CD8-positive, alpha-beta memory T cell (primary cell): ENCODE measurements around the gene PRICKLE3. TPM values are rescaled to one million over a fixed set of nuclear protein-coding genes. Genes with fewer than 3 reads are reported as not detected.
"Not testable (repeated sequence)": the region's sequence is repeated elsewhere in the genome, so short reads cannot be mapped to it uniquely, and the experiment has no call there.

Source experiments
- CTCF ChIA-PET: fragments of 350-600 bp; sonication (Branson Sonifier 250); formaldehyde crosslinking; loops from one replicate; lab custom pipeline; 2021; ENCODE audit warnings: antibody characterized with exemption; lab: Charles Lee
- POLR2A ChIA-PET: fragments of 350-600 bp; sonication (Branson Sonifier 250); formaldehyde crosslinking; loops from one replicate; lab custom pipeline; 2021; ENCODE audit warnings: antibody characterized with exemption; lab: Charles Lee
- DNase-seq, 5 donors: peaks; one replicate each; pipeline versions ENCODE4 v3.0.0 to v3.0.0-alpha.2; 2020 to 2022; ENCODE audit warnings: mixed read lengths in 1 of 5
- H3K27ac ChIP-seq: one replicate; pipeline ENCODE4 v1.7.0; 2013; ENCODE audit warnings: low read depth, mild to moderate bottlenecking, low read length, moderate library complexity
- H3K27me3 ChIP-seq: 2 replicates; pipeline ENCODE4 v1.7.0; 2013; ENCODE audit warnings: low read length, mild to moderate bottlenecking; ENCODE audit not compliant: insufficient read depth, poor library complexity, severe bottlenecking
- H3K36me3 ChIP-seq: 2 replicates; pipeline ENCODE4 v1.7.0; 2013; ENCODE audit warnings: mild to moderate bottlenecking, low read length, moderate library complexity; ENCODE audit not compliant: insufficient read depth
- H3K4me1 ChIP-seq: 2 replicates; pipeline ENCODE4 v1.7.0; 2013; ENCODE audit warnings: mild to moderate bottlenecking, low read length, moderate library complexity; ENCODE audit not compliant: insufficient read depth
- H3K4me3 ChIP-seq: 2 replicates; pipeline ENCODE4 v1.7.0; 2013; ENCODE audit warnings: mild to moderate bottlenecking, low read length
- H3K9me3 ChIP-seq: 2 replicates; pipeline ENCODE4 v1.7.0; 2013; ENCODE audit warnings: mild to moderate bottlenecking, low read length
- H3K27ac Mint-ChIP-seq, 8 donors: one replicate each; pipeline ENCODE4 v1.8.0; 2020 to 2021; ENCODE audit warnings: mixed read lengths in 8 of 8, mild to moderate bottlenecking in 6 of 8, inconsistent platforms in 3 of 8, moderate library complexity in 3 of 8
- H3K27me3 Mint-ChIP-seq, 2 donors: one replicate each; pipeline ENCODE4 v1.8.0; 2020 to 2021; ENCODE audit warnings: mixed read lengths in 2 of 2, mild to moderate bottlenecking in 1 of 2, moderate library complexity in 1 of 2
- H3K36me3 Mint-ChIP-seq, 3 donors: one replicate each; pipeline ENCODE4 v1.8.0; 2020 to 2021; ENCODE audit warnings: mixed read lengths in 3 of 3, inconsistent platforms in 1 of 3, mild to moderate bottlenecking in 1 of 3
- H3K4me1 Mint-ChIP-seq, 3 donors: one replicate each; pipeline ENCODE4 v1.8.0; 2020 to 2021; ENCODE audit warnings: mixed read lengths in 3 of 3, inconsistent platforms in 1 of 3, mild to moderate bottlenecking in 1 of 3
- H3K4me3 Mint-ChIP-seq, 7 donors: one replicate each; pipeline ENCODE4 v1.8.0; 2020 to 2021; ENCODE audit warnings: mixed read lengths in 7 of 7, mild to moderate bottlenecking in 6 of 7, moderate library complexity in 4 of 7, inconsistent platforms in 2 of 7
- H3K9me3 Mint-ChIP-seq, 5 donors: one replicate each; pipeline ENCODE4 v1.8.0; 2020 to 2022; ENCODE audit warnings: mixed read lengths in 5 of 5, mild to moderate bottlenecking in 3 of 5, moderate library complexity in 2 of 5, inconsistent platforms in 1 of 5
- polyA plus RNA-seq: library from polyadenylated mRNA; unstranded; fragments of 300-500 nt; fragmentation: Illumina TruSeq; gene quantifications from one replicate; pipeline ENCODE4 v1.2.3, GENCODE V29; 2021
- total RNA-seq, 2 experiments: library from RNA; stranded (reverse); gene quantifications; one replicate each; pipeline ENCODE4 v1.2.3, GENCODE V29; 2021

The PRICKLE3 gene
- total and polyA plus RNA-seq, 3 experiments from 2014 or later: 3.0 to 13.5 (median 13.3) TPM

GRCh38 chrX:49132275-49132674, 53.9 kb downstream of the PRICKLE3 start:
- H3K27me3 ChIP-seq, H3K27ac Mint-ChIP-seq, H3K9me3 ChIP-seq, H3K4me3 Mint-ChIP-seq, H3K36me3 ChIP-seq, H3K27me3 Mint-ChIP-seq, H3K4me3 ChIP-seq, H3K9me3 Mint-ChIP-seq, DNase-seq, POLR2A ChIA-PET, CTCF ChIA-PET, H3K4me1 Mint-ChIP-seq, H3K36me3 Mint-ChIP-seq, H3K27ac ChIP-seq, H3K4me1 ChIP-seq: not testable (repeated sequence)

- POLR2A ChIA-PET: no interaction called here
- Mint-ChIP-seq H3K27me3 (no peaks in the 10 kb centered on the region), H3K4me3 (no peak overlapping the region)
These were observed 56.7 kb downstream of the PRICKLE3 start for GRCh38 chrX:49129427-49129826.

DNA sequence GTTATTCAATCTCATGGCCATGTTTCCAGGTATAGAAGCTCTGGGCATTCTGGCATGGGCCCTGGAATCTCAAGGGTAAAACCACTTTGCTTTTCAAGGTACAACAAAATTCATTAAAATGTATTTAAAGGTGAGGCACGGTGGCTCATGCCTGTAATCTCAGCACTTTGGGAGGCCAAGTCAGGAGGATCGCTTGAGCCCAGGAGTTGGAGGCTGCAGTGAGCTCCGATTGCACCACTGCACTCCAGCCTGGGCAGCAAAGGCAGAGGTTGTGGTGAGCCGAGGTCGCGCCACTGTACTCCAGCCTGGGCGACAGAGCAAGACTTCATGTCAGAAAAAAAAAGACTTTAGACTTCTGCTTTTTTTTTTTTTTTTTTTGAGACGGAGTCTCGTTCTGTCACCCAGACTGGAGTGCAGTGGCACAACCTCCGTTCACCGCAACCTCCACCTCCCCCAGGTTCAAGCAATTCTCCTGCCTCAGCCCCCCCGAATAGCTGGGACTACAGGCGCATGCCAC, 58.4 kb downstream of the PRICKLE3 start:
- H3K9me3 Mint-ChIP-seq, H3K27ac Mint-ChIP-seq, H3K36me3 Mint-ChIP-seq, H3K27me3 Mint-ChIP-seq, H3K27ac ChIP-seq, H3K4me3 Mint-ChIP-seq, H3K27me3 ChIP-seq, H3K36me3 ChIP-seq, DNase-seq, H3K4me3 ChIP-seq, H3K4me1 ChIP-seq, CTCF ChIA-PET, POLR2A ChIA-PET, H3K9me3 ChIP-seq: not testable (repeated sequence)
- H3K4me1 Mint-ChIP-seq: peaks cover 8 to 10% (median 9%) of the 10 kb centered on the region in 3 donors

More at GRCh38 chrX:49129427-49129826, 56.7 kb downstream of the PRICKLE3 start:
- Histone ChIP-seq H3K36me3 (no peaks in the 10 kb centered on the region), H3K9me3 (no peaks in the 10 kb centered on the region), H3K4me1 (no peaks in the 10 kb centered on the region), H3K27me3 (no peaks in the 10 kb centered on the region), H3K27ac (no peak overlapping the region), H3K4me3 (no peak overlapping the region)
- H3K4me1 Mint-ChIP-seq: no peaks in the 10 kb centered on the region
- DNase-seq: no peak
- H3K36me3 Mint-ChIP-seq: no peaks in the 10 kb centered on the region
- CTCF ChIA-PET: no interaction called here
- no peaks in the 10 kb centered on the region for H3K9me3 Mint-ChIP-seq
- no peak overlapping the region for H3K27ac Mint-ChIP-seq

Other genes starting within 250 kb of the PRICKLE3 start
- 10 to 100 TPM; 67.3 to 69.1 TPM for gene OTUD5, start 228.8 kb downstream of the PRICKLE3 start, total RNA-seq
- 47.5 TPM for gene OTUD5, start 228.8 kb downstream of the PRICKLE3 start, polyA plus RNA-seq
- 1 to 10 TPM in 1 of 2 experiments, under 1 TPM in 1; 0.72 to 1.1 TPM for gene KCND1, start 214.5 kb downstream of the PRICKLE3 start, total RNA-seq
- 0.06 TPM for gene KCND1, start 214.5 kb downstream of the PRICKLE3 start, polyA plus RNA-seq
- gene GRIPAP1, start 184.1 kb downstream of the PRICKLE3 start, total RNA-seq: 10 to 100 TPM; 56.8 to 57.7 TPM
- gene GRIPAP1, start 184.1 kb downstream of the PRICKLE3 start, polyA plus RNA-seq: 21.2 TPM
- gene TFE3, start 143.0 kb downstream of the PRICKLE3 start, total RNA-seq: 10 to 100 TPM; 32.4 to 35.4 TPM
- gene TFE3, start 143.0 kb downstream of the PRICKLE3 start, polyA plus RNA-seq: 7.7 TPM
- gene CCDC120, start 127.4 kb downstream of the PRICKLE3 start, total RNA-seq: 1 to 10 TPM; 5.1 to 5.4 TPM
- gene CCDC120, start 127.4 kb downstream of the PRICKLE3 start, polyA plus RNA-seq: 1.5 TPM
- gene PRAF2, start 112.4 kb downstream of the PRICKLE3 start, total RNA-seq: 10 to 100 TPM; 13.1 to 14.5 TPM
- 62.6 TPM for gene PRAF2, start 112.4 kb downstream of the PRICKLE3 start, polyA plus RNA-seq
- 10 to 100 TPM; 41.4 to 46.2 TPM for gene WDR45, start 106.5 kb downstream of the PRICKLE3 start, total RNA-seq
- gene WDR45, start 106.5 kb downstream of the PRICKLE3 start, polyA plus RNA-seq: 56.9 TPM
- gene GPKOW, start 62.6 kb downstream of the PRICKLE3 start, total RNA-seq: 10 to 100 TPM; 20.4 to 23.3 TPM
- gene GPKOW, start 62.6 kb downstream of the PRICKLE3 start, polyA plus RNA-seq: 31.8 TPM
- 1 to 10 TPM; 1.4 TPM for gene MAGIX, start 23.6 kb downstream of the PRICKLE3 start, total RNA-seq
- gene MAGIX, start 23.6 kb downstream of the PRICKLE3 start, polyA plus RNA-seq: 0.25 TPM
- gene PLP2, start 14.5 kb downstream of the PRICKLE3 start, total RNA-seq: 10 to 100 TPM; 95.2 to 98.1 TPM
- gene PLP2, start 14.5 kb downstream of the PRICKLE3 start, polyA plus RNA-seq: 160 TPM
- gene SYP, start 13.8 kb upstream of the PRICKLE3 start, total RNA-seq: 1 to 10 TPM; 1.9 to 2.5 TPM
- 0.25 TPM for gene SYP, start 13.8 kb upstream of the PRICKLE3 start, polyA plus RNA-seq
- gene CACNA1F, start 47.0 kb upstream of the PRICKLE3 start, total RNA-seq: under 1 TPM; 0.24 to 0.61 TPM
- gene CACNA1F, start 47.0 kb upstream of the PRICKLE3 start, polyA plus RNA-seq: not detected
- gene CCDC22, start 49.1 kb upstream of the PRICKLE3 start, total RNA-seq: 10 to 100 TPM; 22.7 to 24.8 TPM
- gene CCDC22, start 49.1 kb upstream of the PRICKLE3 start, polyA plus RNA-seq: 30.7 TPM
- gene FOXP3, start 78.3 kb upstream of the PRICKLE3 start, total RNA-seq: 10 to 100 TPM; 10.5 to 11.2 TPM
- 1.6 TPM for gene FOXP3, start 78.3 kb upstream of the PRICKLE3 start, polyA plus RNA-seq
- gene PPP1R3F, start 83.4 kb upstream of the PRICKLE3 start, total RNA-seq: 1 to 10 TPM; 4.5 to 6.0 TPM
- gene PPP1R3F, start 83.4 kb upstream of the PRICKLE3 start, polyA plus RNA-seq: 8.1 TPM
- not detected for gene GAGE10, start 117.3 kb upstream of the PRICKLE3 start, total RNA-seq
- not detected for gene GAGE10, start 117.3 kb upstream of the PRICKLE3 start, polyA plus RNA-seq
- not detected for gene GAGE12J, start 135.7 kb upstream of the PRICKLE3 start, total RNA-seq
- gene GAGE12J, start 135.7 kb upstream of the PRICKLE3 start, polyA plus RNA-seq: not detected
- gene GAGE13, start 145.2 kb upstream of the PRICKLE3 start, total RNA-seq: not detected
- not detected for gene GAGE13, start 145.2 kb upstream of the PRICKLE3 start, polyA plus RNA-seq